CD1c-positive myeloid dendritic cell (primary cell): ENCODE measurements around the gene ARFIP2.
A peak's percentile ranks its signal among the peaks of the same experiment; 100 is the strongest.
"Not testable (repeated sequence)": the region's sequence is repeated elsewhere in the genome, so short reads cannot be mapped to it uniquely, and the experiment has no call there.

Experiments
- DNase-seq: peaks from one replicate; pipeline ENCODE4 v3.0.0-alpha.2; 2016; ENCODE audit errors: extremely low spot score

ARFIP2 gene, protein sequence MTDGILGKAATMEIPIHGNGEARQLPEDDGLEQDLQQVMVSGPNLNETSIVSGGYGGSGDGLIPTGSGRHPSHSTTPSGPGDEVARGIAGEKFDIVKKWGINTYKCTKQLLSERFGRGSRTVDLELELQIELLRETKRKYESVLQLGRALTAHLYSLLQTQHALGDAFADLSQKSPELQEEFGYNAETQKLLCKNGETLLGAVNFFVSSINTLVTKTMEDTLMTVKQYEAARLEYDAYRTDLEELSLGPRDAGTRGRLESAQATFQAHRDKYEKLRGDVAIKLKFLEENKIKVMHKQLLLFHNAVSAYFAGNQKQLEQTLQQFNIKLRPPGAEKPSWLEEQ

GRCh38 chr11:6481012-6481923 is at the start of gene ARFIP2, which contains the start of gene TIMM10B:
Gene ARFIP2, minus strand, starts transcription at chr11:6481331. Its CDS starts 910 bp downstream, at chr11:6480421.
Gene TIMM10B, plus strand, starts transcription at chr11:6481501. Its CDS starts 16 bp downstream, at chr11:6481517.
- DNase-seq = peak; percentile 99

GRCh38 chr11:6530848-6531247 is 49.7 kb upstream of the ARFIP2 start:
- no peak for DNase-seq

DNA sequence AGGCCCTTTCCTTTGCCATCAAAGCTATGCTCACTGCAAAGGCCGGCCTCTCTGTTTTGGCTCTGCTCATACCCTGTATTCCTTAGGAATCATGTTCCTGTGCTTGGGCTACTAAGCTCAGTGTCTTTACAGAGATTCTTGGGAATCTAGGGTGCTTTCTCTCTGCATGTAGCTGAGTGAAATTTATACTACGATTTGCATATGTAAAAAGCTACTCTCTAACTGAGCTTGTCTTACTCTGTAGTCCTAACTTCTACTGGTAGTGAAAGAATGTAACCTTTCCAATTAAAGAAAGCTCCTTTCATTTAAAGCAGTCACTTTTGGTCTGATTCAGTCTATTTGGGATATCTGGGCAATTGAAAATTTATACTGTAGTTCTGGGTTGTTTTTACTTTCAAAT is 48.1 kb upstream of the ARFIP2 start:
- no peak for DNase-seq

DNA sequence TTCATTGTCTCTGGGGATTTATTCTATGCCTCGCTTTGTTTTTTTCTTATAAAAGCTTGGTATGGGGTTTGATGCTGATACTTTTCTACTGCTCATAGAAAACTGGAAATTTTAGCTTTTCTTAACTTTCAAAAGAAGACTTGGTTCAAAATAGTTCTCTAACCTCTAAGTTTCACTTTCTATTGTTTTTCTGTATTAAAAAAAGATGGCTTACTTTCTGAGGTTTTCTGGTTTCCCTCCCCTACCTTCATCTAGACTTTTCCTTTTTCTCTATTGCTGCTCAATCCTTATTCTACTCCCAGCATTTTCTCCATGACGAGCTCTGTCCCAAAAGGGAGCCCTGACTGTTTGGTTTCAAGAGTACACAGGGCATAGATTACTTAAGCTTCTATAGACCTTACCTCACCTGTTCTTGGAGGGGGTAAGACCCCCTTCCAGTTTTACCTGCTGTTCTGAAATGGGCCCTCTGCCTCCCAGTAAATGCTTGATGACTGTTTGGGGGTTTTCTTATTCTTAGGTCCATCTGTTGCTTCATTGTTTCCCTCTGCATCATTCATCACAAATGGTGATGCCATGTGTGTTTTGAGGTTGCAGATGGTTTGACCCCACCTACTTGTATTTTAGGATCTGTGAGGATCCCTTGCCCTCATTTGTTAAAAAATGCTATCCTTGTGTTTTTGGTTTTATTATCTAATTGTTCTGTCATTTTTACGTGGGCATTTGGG is 45.4 kb upstream of the ARFIP2 start:
- DNase-seq = no peak

GRCh38 chr11:6523253-6523652 is 42.1 kb upstream of the ARFIP2 start:
- DNase-seq = no peak

DNA sequence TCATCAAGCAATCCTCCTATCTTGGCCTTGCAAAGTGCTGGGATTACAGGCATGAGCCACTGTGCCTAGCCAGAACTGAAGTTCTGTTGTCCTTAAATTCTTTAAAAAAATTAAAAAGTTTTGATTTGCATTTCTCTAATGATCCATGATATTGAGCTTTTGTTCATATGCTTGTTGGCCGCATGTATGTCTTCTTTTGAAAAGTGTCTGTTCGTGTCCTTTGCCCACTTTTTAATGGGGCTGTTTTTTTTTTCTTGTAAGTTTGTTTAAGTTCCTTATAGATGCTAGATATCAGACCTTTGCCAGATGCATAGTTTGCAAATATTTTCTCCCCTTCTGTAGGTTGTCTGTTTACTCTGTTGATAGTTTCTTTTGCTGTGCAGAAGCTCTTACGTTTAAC is 40.8 kb upstream of the ARFIP2 start:
- DNase-seq = not testable (repeated sequence)

DNA sequence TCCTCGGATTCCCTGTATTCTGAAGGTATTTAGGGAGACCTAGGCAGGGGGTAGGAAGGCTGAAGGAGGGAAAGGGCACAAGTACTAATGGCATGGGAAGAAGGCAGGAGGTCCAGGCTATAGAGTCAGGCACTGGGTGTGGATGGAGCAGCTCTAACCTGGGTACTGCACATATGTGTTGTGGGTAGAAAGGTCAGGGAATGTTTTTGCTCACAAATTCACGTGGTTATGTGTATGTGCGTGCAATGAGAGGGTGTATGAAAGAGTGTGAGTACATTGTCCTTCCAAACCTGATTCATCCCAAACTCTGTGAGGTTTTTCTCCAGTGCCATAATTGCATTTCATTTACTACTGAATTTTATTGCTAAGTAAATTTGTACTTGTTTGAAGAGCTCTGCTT is 39.1 kb upstream of the ARFIP2 start:
- DNase-seq = no peak

DNA sequence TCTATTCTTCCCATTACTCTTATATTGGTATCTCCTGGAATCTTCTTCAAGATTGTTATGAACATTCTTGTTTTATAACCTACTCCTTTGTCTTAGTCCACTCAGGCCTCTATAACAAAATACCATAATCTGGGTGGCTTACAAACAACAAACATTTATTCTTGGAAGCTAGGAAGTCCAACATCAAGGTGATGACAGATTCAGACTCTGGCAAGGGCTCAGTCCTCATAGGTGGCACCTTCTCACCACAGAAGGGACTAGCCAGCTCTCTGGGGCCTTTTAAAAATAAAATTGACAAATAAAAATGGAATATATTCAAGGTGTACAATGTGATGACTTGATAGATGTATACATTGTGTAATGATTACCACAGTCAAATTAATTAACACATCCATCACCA is 35.7 kb upstream of the ARFIP2 start:
- DNase-seq = no peak

- DNase-seq = peak; percentile 47
These were observed 24.6 kb upstream of the ARFIP2 start for GRCh38 chr11:6505577-6506240.

- DNase-seq = no peak
These were observed 23.0 kb upstream of the ARFIP2 start for GRCh38 chr11:6504166-6504565.

GRCh38 chr11:6502382-6502781 is 21.3 kb upstream of the ARFIP2 start:
- DNase-seq = no peak

DNA sequence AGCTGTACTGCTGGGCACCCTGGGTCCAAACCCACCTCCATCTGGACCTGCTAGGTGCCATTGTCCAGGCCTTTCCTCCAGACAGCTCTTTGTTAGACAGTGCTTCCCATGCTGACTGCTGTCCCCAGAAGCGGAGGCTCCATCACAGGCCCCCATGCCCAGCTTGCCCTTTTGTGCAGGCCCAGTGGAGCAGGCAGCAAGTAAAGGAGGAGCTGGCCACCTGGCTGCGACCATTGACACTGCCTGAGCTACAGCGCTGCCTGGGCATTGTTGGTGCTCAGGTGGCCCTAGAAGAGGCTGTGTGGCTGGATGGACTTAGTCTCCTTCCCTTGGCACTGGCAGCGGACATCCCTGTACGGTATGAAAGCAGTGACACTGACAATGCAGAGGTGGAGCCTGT is 17.4 kb upstream of the ARFIP2 start:
- no peak for DNase-seq

DNA sequence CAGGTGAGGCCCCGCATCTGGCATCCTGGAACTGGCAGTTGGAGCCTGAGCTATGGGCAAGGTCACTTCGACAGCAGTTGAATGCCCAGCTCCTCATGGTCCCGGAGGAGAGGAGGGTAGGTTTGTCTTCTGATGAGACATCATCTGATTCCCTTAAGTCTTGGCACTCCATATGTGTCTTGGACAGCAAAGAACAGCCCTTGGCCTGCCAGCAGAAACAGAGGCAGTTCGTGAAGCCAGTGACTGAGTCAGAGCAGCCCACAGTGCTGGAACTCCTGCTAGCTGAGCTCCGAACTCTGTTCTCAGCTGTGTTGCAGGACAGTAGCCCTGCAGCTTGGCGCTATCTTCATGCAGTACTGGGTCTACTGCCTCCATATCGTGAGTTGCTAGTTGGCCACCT is 17.0 kb upstream of the ARFIP2 start:
- no peak for DNase-seq

DNA sequence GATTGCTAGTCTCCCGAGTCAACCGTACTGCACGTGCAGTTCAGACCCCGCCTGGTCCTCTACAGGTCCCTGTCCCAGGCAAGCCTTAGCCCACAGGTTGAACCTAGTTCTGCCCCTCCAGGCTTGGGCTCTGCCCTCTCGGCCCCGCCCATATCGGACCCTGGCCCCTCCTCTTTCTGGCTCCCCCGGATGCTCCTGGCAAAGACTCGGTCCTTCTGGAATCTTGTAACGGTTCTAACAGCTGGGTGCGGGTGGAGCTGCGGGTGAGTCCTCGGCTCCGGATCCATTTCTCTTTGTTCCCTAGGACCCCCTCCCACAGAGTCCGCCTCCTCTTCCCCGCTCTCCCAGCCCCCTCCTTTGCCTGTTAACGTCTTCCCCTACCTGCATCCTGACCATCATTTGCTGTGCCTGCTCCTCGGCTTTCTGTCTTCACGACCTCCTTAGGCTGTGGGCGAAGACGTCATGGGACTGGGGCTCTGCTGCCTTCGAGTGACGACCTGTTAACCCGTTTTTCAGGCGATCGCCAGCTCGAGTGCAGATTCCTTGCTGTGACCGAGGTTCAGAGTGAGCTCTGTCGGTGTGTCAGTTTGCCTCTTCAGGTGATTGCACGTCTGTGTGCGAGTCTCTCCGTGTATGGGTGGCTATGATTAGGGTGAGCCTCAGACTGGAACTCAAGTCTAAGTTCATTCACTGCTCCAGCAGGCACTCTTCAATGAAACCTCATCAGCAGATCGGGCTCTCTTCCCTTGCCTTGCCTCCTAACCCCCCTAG is 16.1 kb upstream of the ARFIP2 start, which contains the start of gene DNHD1:
TSS of gene DNHD1 (plus strand) at position 212 of the 771 bp plus-strand sequence. CDS start 936 bp downstream, outside the sequence.
- no peak for DNase-seq

- no peak for DNase-seq
These were observed 8.2 kb upstream of the ARFIP2 start for GRCh38 chr11:6489306-6489705.

- DNase-seq = no peak
These were observed 7.7 kb upstream of the ARFIP2 start for GRCh38 chr11:6488821-6489220.

- no peak for DNase-seq
These were observed 7.2 kb upstream of the ARFIP2 start for GRCh38 chr11:6488342-6488741.

- DNase-seq = no peak
These were observed 5.8 kb upstream of the ARFIP2 start for GRCh38 chr11:6486938-6487337.

DNA sequence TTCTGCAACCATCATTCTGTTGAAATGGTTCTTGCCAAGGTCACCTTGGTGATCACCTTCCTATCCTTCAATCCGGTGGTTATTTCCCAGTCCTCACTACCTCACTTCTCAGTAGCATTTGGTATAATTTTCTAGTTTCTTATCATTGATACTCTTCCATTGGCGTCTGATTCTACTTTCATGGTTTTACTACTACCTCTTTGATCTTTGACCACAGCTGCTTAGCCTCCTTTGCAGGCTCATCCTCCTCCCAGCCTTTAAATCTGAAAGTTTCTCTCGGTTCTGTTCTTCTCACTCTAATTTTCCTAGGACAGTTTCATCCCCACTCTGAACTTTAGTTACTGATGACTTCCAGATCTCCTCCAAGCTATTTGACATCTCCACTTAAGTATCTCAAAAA is 5.1 kb upstream of the ARFIP2 start:
- DNase-seq = no peak

- no peak for DNase-seq
These were observed 4.5 kb upstream of the ARFIP2 start for GRCh38 chr11:6485661-6486060.

GRCh38 chr11:6483015-6483414 is 1.9 kb upstream of the ARFIP2 start:
- DNase-seq = no peak
